ENCODE measurements around the gene GALK2. TPM values are rescaled to one million over a fixed set of nuclear protein-coding genes. Genes with fewer than 3 reads are reported as not detected.
"Not testable (repeated sequence)": the region's sequence is repeated elsewhere in the genome, so short reads cannot be mapped to it uniquely, and the experiment has no call there.

The GALK2 gene
- total and polyA plus RNA-seq, 3 donors from 2014 or later: 21.8 to 29.9 (median 25.6) TPM

- TF ChIP-seq, protein P1, sequence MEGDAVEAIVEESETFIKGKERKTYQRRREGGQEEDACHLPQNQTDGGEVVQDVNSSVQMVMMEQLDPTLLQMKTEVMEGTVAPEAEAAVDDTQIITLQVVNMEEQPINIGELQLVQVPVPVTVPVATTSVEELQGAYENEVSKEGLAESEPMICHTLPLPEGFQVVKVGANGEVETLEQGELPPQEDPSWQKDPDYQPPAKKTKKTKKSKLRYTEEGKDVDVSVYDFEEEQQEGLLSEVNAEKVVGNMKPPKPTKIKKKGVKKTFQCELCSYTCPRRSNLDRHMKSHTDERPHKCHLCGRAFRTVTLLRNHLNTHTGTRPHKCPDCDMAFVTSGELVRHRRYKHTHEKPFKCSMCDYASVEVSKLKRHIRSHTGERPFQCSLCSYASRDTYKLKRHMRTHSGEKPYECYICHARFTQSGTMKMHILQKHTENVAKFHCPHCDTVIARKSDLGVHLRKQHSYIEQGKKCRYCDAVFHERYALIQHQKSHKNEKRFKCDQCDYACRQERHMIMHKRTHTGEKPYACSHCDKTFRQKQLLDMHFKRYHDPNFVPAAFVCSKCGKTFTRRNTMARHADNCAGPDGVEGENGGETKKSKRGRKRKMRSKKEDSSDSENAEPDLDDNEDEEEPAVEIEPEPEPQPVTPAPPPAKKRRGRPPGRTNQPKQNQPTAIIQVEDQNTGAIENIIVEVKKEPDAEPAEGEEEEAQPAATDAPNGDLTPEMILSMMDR (IDR thresholded peaks at IDR 0.05): no peak
- no peak for TF ChIP-seq POLR2A (IDR thresholded peaks at IDR 0.05)
- H3K4me1 ChIP-seq: no peaks in the 10 kb centered on the region
- intact Hi-C loops (cut with DNase I; ENCODE audit: low total_unique reads): no loop called here
- no peaks in the 10 kb centered on the region for H3K27me3 ChIP-seq
- H3K9me3 ChIP-seq: no peaks in the 10 kb centered on the region
- H3K36me3 ChIP-seq (ENCODE audit: low read depth, missing control alignments): no peaks in the 10 kb centered on the region
- no peak overlapping the region for H3K4me3 ChIP-seq
- DNase-seq: no peak
- no peak overlapping the region for H3K27ac ChIP-seq
- 94 to 96% methylated on average over 2 of the region's 2 CpGs for WGBS, 2 donors
These were observed 21.8 kb downstream of the GALK2 start for GRCh38 chr15:49191892-49192291.

- intact Hi-C loops (cut with DNase I; ENCODE audit: low total_unique reads): no loop called here
- Histone ChIP-seq H3K27me3 (no peaks in the 10 kb centered on the region), H3K4me1 (no peaks in the 10 kb centered on the region), H3K9me3 (no peaks in the 10 kb centered on the region), H3K36me3 (ENCODE audit: low read depth, missing control alignments) (no peaks in the 10 kb centered on the region), H3K4me3 (no peak overlapping the region), H3K27ac (no peak overlapping the region)
- WGBS, 2 donors: 95 to 98% methylated on average over 4 of the region's 4 CpGs
- DNase-seq: no peak
- TF ChIP-seq POLR2A (IDR thresholded peaks at IDR 0.05): no peak
- TF ChIP-seq, protein P1 (IDR thresholded peaks at IDR 0.05): no peak
These were observed 26.8 kb downstream of the GALK2 start for GRCh38 chr15:49196856-49197255.

GRCh38 chr15:49199666-49200065, 29.6 kb downstream of the GALK2 start:
- no peak for DNase-seq
- no peak overlapping the region for H3K4me3 ChIP-seq
- no peaks in the 10 kb centered on the region for H3K9me3 ChIP-seq
- no peak for TF ChIP-seq POLR2A (IDR thresholded peaks at IDR 0.05)
- TF ChIP-seq, protein P1 (IDR thresholded peaks at IDR 0.05): no peak
- H3K27me3 ChIP-seq: no peaks in the 10 kb centered on the region
- H3K27ac ChIP-seq: no peak overlapping the region
- no peaks in the 10 kb centered on the region for H3K4me1 ChIP-seq
- H3K36me3 ChIP-seq (ENCODE audit: low read depth, missing control alignments): no peaks in the 10 kb centered on the region
- 54 to 67% methylated on average over 3 of the region's 3 CpGs for WGBS, 2 donors
- intact Hi-C loops (cut with DNase I; ENCODE audit: low total_unique reads): no loop called here

- Histone ChIP-seq H3K4me3 (no peak overlapping the region), H3K9me3 (no peaks in the 10 kb centered on the region), H3K27me3 (no peaks in the 10 kb centered on the region), H3K4me1 (no peaks in the 10 kb centered on the region), H3K36me3 (ENCODE audit: low read depth, missing control alignments) (no peaks in the 10 kb centered on the region), H3K27ac (no peak overlapping the region)
- intact Hi-C loops (cut with DNase I; ENCODE audit: low total_unique reads): no loop called here
- no peak for DNase-seq
- 87 to 89% methylated on average over 3 of the region's 3 CpGs for WGBS, 2 donors
- TF ChIP-seq, protein P1 (IDR thresholded peaks at IDR 0.05): no peak
These were observed 30.3 kb downstream of the GALK2 start for GRCh38 chr15:49200347-49200746.

DNA sequence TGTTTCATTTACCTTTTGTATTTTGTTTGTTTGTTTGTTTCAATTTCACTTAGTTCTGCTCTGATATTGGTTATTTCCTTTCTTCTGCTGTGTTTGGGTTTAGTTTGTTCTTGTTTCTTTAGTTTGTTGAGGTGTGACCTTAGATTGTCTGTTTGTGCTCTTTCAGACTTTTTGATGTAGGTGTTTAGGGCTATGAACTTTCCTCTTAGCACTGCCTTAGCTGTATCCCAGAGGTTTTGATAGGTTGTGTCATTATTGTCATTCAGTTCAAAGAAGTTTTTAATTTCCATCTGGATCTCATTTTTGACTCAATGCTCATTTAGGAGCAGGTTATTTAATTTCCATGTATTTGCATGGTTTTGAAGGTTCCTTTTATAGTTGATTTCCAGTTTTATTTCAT, 38.1 kb downstream of the GALK2 start:
- H3K4me3 ChIP-seq; DNase-seq; H3K9me3 ChIP-seq; H3K27ac ChIP-seq; H3K4me1 ChIP-seq; H3K27me3 ChIP-seq; H3K36me3 ChIP-seq (ENCODE audit: low read depth, missing control alignments); intact Hi-C loops (cut with DNase I; ENCODE audit: low total_unique reads): not testable (repeated sequence)
